PC-9 (cell line): ENCODE results near the gene EGR4. TPM values are rescaled to one million over a fixed set of nuclear protein-coding genes. Genes with fewer than 3 reads are reported as not detected.
A peak's percentile ranks its signal among the peaks of the same experiment; 100 is the strongest.

ENCODE experiments used
- BruUV-seq: library from RNA; stranded (reverse); fragments of 400-500 nt; replicated peaks from 2 replicates; lab custom pipeline; 2021; lab: Mats Ljungman, UMichigan
- CTCF ChIA-PET: fragments of 300-600 bp; sonication (Branson Sonifier 250); formaldehyde crosslinking; loops from one replicate; lab custom pipeline; 2022; ENCODE audit warnings: antibody characterized with exemption; lab: Charles Lee
- POLR2A ChIA-PET: fragments of 300-600 bp; sonication (Branson Sonifier 250); formaldehyde crosslinking; loops from one replicate; lab custom pipeline; 2022; ENCODE audit warnings: antibody characterized with exemption; ENCODE audit not compliant: unreplicated experiment; lab: Charles Lee
- DNase-seq, 2 experiments: peaks; one replicate each; pipeline versions ENCODE4 v3.0.0 to v3.0.0-alpha.2; 2015 to 2022; ENCODE audit warnings: mixed read lengths in 1 of 2
- H2AFZ ChIP-seq: fragments of 200-600 bp; sonication (generic); 2 replicates; pipeline ENCODE4 v1.8.1; 2017; ENCODE audit warnings: antibody characterized with exemption
- H3F3A ChIP-seq: fragments of 200-600 bp; sonication (generic); 2 replicates; pipeline ENCODE4 v1.8.1; 2017; ENCODE audit warnings: antibody characterized with exemption, mild to moderate bottlenecking, low read depth; ENCODE audit not compliant: insufficient read depth
- H3K27ac ChIP-seq: fragments of 200-600 bp; sonication (generic); 2 replicates; pipeline ENCODE4 v1.6.1; 2016; ENCODE audit warnings: mixed run types
- H3K27me3 ChIP-seq: fragments of 200-600 bp; sonication (generic); 2 replicates; pipeline ENCODE4 v1.6.1; 2016; ENCODE audit warnings: low read depth, mixed run types; ENCODE audit not compliant: insufficient read depth
- H3K36me3 ChIP-seq: fragments of 200-600 bp; sonication (generic); 2 replicates; pipeline ENCODE4 v1.6.1; 2016; ENCODE audit warnings: low read depth, mixed run types
- H3K4me1 ChIP-seq: fragments of 200-600 bp; sonication (generic); replicated peaks from 2 replicates; pipeline ENCODE4 v1.6.1; 2016; ENCODE audit warnings: mixed run types; ENCODE audit not compliant: insufficient read depth
- H3K4me2 ChIP-seq: fragments of 200-600 bp; sonication (generic); 2 replicates; pipeline ENCODE4 v1.6.1; 2017; ENCODE audit warnings: mixed run types
- H3K4me3 ChIP-seq: fragments of 200-600 bp; sonication (generic); 2 replicates; pipeline ENCODE4 v1.6.1; 2016; ENCODE audit warnings: mixed run types
- H3K79me2 ChIP-seq: fragments of 200-600 bp; sonication (generic); 2 replicates; pipeline ENCODE4 v1.6.1; 2017; ENCODE audit warnings: low read depth, mixed run types
- H3K9me2 ChIP-seq: fragments of 200-600 bp; sonication (generic); 2 replicates; pipeline ENCODE4 v1.8.1; 2017; ENCODE audit warnings: mild to moderate bottlenecking; ENCODE audit not compliant: insufficient read depth
- H3K9me3 ChIP-seq: fragments of 200-600 bp; sonication (generic); 2 replicates; pipeline ENCODE4 v1.8.1; 2016; ENCODE audit warnings: low read depth; ENCODE audit not compliant: insufficient read depth
- H4K20me1 ChIP-seq: fragments of 200-600 bp; sonication (generic); 2 replicates; pipeline ENCODE4 v1.8.1; 2017; ENCODE audit not compliant: insufficient read depth
- EZH2 ChIP-seq: fragments of 200-600 bp; sonication (generic); IDR thresholded peaks from 2 replicates; pipeline ENCODE4 v1.8.0; 2017; ENCODE audit warnings: antibody characterized with exemption, low read depth
- intact Hi-C: fragments of 100-400 bp; cut with micrococcal nuclease; formaldehyde crosslinking; loops from one replicate; pipeline ENCODE4 v1.10.0; 2022; ENCODE audit not compliant: unreplicated experiment
- total RNA-seq: library from RNA; stranded (reverse); gene quantifications from 2 replicates; pipeline ENCODE4 v1.2.3, GENCODE V29; 2021
- TF ChIP-seq, protein P1 (sequence below): fragments of 200-600 bp; sonication (generic); conservative IDR thresholded peaks from 2 replicates; pipeline ENCODE4 v1.6.1; 2017; ENCODE audit warnings: mixed run types, antibody characterized with exemption, mild to moderate bottlenecking, moderate library complexity

The EGR4 gene
- total RNA-seq, 1 experiment from 2014 or later, result not detected

DNA sequence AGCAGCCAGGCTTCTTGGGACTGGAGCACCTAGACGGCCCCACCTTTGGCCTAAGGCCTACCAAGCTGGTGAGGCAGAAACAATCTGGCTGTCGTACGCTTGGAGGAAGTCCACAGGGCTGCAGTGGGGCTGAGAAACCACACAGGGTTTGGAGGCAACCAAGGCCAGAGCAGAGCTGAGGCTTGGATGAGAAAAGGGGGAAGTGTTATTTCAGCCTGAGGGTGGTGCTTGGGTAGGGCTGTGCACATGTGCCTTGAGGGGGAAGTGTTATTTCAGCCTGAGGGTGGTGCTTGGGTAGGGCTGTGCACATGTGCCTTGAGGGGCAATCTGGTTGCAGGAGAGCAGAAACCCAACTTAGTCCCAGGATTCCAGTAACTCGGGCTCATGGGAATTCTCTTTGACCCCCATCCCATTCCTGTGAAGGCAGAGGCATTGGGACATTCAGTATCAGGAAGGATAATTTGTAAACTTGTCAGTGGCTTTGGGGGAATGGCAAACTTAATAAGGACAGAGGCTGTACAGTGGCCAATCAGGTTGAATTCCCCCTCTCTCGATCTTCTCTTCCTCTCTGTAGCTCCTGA lies 8.1 kb downstream of the EGR4 start:
- no peaks in the 10 kb centered on the region for H3K27me3 ChIP-seq
- peaks cover 18% of the 10 kb centered on the region for H3K4me1 ChIP-seq
- H4K20me1 ChIP-seq, result no peaks in the 10 kb centered on the region
- peak in 1 of 2 experiments; percentile 47 for DNase-seq
- CTCF ChIA-PET, result no interaction called here
- intact Hi-C loops, result no loop called here
- H2AFZ ChIP-seq, result peak overlapping the region; percentile 93
- no peaks in the 10 kb centered on the region for H3K9me2 ChIP-seq
- POLR2A ChIA-PET, result interaction anchor here (1.1 kb wide), 1 partner anchor 51 kb away, joined by 3 read pairs; the partner anchor contains the start of gene CCT7
- peak overlapping the region; percentile 96 for H3K4me2 ChIP-seq
- no peaks in the 10 kb centered on the region for H3K36me3 ChIP-seq
- H3F3A ChIP-seq, result peaks cover 13% of the 10 kb centered on the region; the same call in 1 of the 2 replicates
- H3K79me2 ChIP-seq, result peaks cover 38% of the 10 kb centered on the region
- H3K4me3 ChIP-seq, result peak overlapping the region; percentile 97; the same call in 1 of the 2 replicates
- TF ChIP-seq, protein P1, sequence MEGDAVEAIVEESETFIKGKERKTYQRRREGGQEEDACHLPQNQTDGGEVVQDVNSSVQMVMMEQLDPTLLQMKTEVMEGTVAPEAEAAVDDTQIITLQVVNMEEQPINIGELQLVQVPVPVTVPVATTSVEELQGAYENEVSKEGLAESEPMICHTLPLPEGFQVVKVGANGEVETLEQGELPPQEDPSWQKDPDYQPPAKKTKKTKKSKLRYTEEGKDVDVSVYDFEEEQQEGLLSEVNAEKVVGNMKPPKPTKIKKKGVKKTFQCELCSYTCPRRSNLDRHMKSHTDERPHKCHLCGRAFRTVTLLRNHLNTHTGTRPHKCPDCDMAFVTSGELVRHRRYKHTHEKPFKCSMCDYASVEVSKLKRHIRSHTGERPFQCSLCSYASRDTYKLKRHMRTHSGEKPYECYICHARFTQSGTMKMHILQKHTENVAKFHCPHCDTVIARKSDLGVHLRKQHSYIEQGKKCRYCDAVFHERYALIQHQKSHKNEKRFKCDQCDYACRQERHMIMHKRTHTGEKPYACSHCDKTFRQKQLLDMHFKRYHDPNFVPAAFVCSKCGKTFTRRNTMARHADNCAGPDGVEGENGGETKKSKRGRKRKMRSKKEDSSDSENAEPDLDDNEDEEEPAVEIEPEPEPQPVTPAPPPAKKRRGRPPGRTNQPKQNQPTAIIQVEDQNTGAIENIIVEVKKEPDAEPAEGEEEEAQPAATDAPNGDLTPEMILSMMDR, result no peak
- TF ChIP-seq EZH2, result no peak
- H3K9me3 ChIP-seq, result no peaks in the 10 kb centered on the region
- no TSS peak for BruUV-seq
- H3K27ac ChIP-seq, result peak overlapping the region; percentile 36; the same call in 1 of the 2 replicates

DNA sequence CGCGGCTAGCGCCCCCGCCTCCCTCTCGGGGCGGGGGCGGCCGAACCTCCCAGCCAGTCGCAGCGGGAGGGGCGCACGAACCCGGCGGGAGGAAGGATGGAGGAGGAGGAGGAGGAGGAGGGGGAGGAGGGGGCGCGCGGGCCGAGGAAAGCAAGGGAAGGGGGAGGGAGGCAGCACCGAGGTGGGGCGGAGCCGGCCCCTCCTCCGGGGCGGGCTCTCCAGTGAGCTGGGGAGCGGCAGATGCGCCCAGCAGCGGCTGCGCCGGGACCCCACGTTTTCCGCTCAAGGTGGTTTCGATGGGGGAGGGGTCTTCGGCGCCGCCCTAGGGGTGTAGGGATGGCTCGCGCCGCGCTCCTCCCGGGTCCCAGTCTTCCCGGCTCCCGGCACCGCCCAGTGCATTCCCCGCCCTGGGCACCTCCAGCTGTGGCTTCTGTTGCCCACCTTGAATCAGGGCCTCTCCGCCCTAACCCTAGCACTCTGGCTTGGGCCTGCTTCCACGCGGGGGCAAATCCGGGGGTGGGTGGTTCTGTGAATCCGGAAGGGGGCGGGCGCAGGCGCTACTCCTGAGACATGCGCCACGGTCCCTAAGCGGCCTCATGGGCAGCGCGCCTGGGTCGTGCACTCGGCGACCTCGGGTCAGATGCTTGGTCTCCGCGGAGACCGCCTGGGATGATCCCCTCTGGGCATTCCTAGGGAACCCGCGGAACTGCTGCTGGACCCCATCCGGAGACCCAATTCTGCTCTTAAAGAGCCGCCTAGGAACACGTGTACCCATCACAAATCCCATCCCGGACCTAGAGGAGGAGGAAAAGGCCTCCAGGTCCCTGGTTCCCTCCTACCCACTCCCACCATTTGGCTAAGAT lies 8.8 kb downstream of the EGR4 start, which contains the start of gene FBXO41:
Gene FBXO41, minus strand, starts transcription at position 183 of the 863 bp plus-strand sequence. CDS start 14,848 bp downstream, outside the sequence.
- BruUV-seq, result TSS peak; percentile 76
- H2AFZ ChIP-seq, result peak within 1 kb of the TSS; percentile 93
- H3F3A ChIP-seq, result peaks cover 12% of the 10 kb centered on the region; the same call in 1 of the 2 replicates
- CTCF ChIA-PET, result no interaction called here
- H4K20me1 ChIP-seq, result peaks cover 2% of the 10 kb centered on the region
- no peaks in the 10 kb centered on the region for H3K9me3 ChIP-seq
- DNase-seq, result peak; percentile 46 to 65
- H3K4me1 ChIP-seq, result peaks cover 18% of the 10 kb centered on the region
- POLR2A ChIA-PET, result interaction anchor here (0.5 to 1.1 kb wide), 2 partner anchors 40 to 51 kb away, joined by 3 read pairs; partner anchors contain the start of gene CCT7
- peak within 1 kb of the TSS; percentile 96 for H3K4me2 ChIP-seq
- TF ChIP-seq EZH2, result no peak
- TF ChIP-seq, protein P1, result no peak
- H3K9me2 ChIP-seq, result no peaks in the 10 kb centered on the region
- H3K27me3 ChIP-seq, result no peaks in the 10 kb centered on the region
- peak within 1 kb of the TSS; percentile 36; the same call in 1 of the 2 replicates for H3K27ac ChIP-seq
- peaks cover 45% of the 10 kb centered on the region for H3K79me2 ChIP-seq
- intact Hi-C loops, result no loop called here
- no peaks in the 10 kb centered on the region for H3K36me3 ChIP-seq
- H3K4me3 ChIP-seq, result peak within 1 kb of the TSS; percentile 97

DNA sequence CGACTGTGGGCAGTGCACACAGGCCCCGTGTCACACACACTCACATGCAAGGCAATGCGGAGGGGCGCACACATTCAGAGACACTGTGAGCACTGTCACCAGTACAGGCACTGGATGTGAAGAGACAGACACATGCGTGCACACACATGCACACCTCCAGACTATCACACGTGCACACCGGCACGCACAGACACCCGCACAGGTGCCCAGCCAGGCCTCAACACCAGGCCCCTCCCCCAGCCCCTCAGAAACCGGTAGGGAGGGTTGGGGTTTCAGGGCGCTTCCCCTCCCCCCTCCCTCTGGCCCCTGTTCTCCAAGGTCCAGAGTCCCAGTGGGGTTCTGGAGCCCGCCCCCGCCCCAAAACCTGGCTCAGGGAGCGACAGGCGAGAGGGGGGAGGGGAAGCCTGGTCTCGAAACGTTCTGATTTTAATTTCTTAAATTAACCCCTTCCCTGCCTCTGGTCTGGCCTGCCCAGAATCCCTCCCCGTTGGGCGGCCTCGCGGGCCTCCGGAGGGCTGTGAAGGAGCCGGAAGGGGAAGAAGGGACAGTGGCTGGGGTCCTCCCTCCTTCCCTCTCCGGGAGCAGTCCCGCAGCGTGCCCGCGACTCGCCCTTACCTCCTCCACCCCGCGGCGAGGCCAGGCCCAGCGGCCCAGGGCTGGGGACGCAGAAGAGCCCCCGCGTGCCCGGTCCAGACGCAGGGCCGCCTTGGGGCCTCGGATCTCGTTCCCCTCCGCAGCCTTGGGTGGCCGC lies 9.6 kb downstream of the EGR4 start:
- ChIA-PET CTCF (no interaction called here), POLR2A (interaction anchor here (0.5 kb wide), 1 partner anchor 49 kb away, joined by 5 read pairs; no protein-coding TSS in a partner anchor)
- H3K79me2 ChIP-seq, result peaks cover 53% of the 10 kb centered on the region
- H3F3A ChIP-seq, result peaks cover 12% of the 10 kb centered on the region; the same call in 1 of the 2 replicates
- no peaks in the 10 kb centered on the region for H3K27me3 ChIP-seq
- TF ChIP-seq, protein P1, result no peak
- no peak for TF ChIP-seq EZH2
- H3K4me2 ChIP-seq, result peak overlapping the region; percentile 96
- H4K20me1 ChIP-seq, result peaks cover 7% of the 10 kb centered on the region
- peaks cover 18% of the 10 kb centered on the region for H3K4me1 ChIP-seq
- no peak for DNase-seq
- no peaks in the 10 kb centered on the region for H3K9me3 ChIP-seq
- H3K9me2 ChIP-seq, result no peaks in the 10 kb centered on the region
- peak overlapping the region; percentile 97 for H3K4me3 ChIP-seq
- no peak overlapping the region for H3K27ac ChIP-seq
- H3K36me3 ChIP-seq, result no peaks in the 10 kb centered on the region
- intact Hi-C loops, result no loop called here
- no TSS peak for BruUV-seq
- H2AFZ ChIP-seq, result peak overlapping the region; percentile 93
